IMR-90 (cell line): ENCODE results near the gene KRTDAP. TPM values are rescaled to one million over a fixed set of nuclear protein-coding genes. Genes with fewer than 3 reads are reported as not detected.

Experiments used
- ATAC-seq: fragments of 200-7000 bp; cut with Tn5 transposase; 2 replicates; pipeline ENCODE4 v1.9.1; 2020; ENCODE audit warnings: low read depth, mild to moderate bottlenecking, moderate library complexity
- BruUV-seq: library from RNA; stranded (reverse); fragments of 400-500 nt; replicated peaks from 2 replicates; lab custom pipeline; 2021; lab: Mats Ljungman, UMichigan
- CTCF ChIA-PET: fragments of 300-600 bp; formaldehyde crosslinking; extraction: SDS; loops from one replicate; lab custom pipeline; 2021; ENCODE audit warnings: antibody characterized with exemption; lab: Yijun Ruan, JAX
- POLR2A ChIA-PET: fragments of 300-600 bp; sonication (Branson Sonifier 250); formaldehyde crosslinking; loops from one replicate; lab custom pipeline; 2022; ENCODE audit warnings: antibody characterized with exemption; ENCODE audit not compliant: unreplicated experiment; lab: Charles Lee
- DNase-seq: peaks from one replicate; pipeline ENCODE4 v3.0.0; 2013
- H2AFZ ChIP-seq: replicated peaks from 2 replicates; pipeline ENCODE3; 2013; ENCODE audit warnings: low read length, mild to moderate bottlenecking; ENCODE audit not compliant: poor library complexity
- H2AK5ac ChIP-seq: 2 replicates; pipeline ENCODE4 v1.6.1; 2013; ENCODE audit warnings: low read depth, low read length, inconsistent platforms
- H2AK9ac ChIP-seq: replicated peaks from 2 replicates; pipeline ENCODE3; 2013; ENCODE audit warnings: mild to moderate bottlenecking, low read depth, low read length, moderate library complexity; ENCODE audit not compliant: poor library complexity
- H2BK120ac ChIP-seq: 2 replicates; pipeline ENCODE4 v1.6.1; 2013; ENCODE audit warnings: low read depth, low read length, inconsistent platforms
- H2BK15ac ChIP-seq: 3 replicates; pipeline ENCODE4 v1.6.1; 2013; ENCODE audit warnings: low read depth, low read length, inconsistent platforms
- H2BK20ac ChIP-seq: 2 replicates; pipeline ENCODE4 v1.6.1; 2013; ENCODE audit warnings: low read depth, mild to moderate bottlenecking, inconsistent platforms, low read length, moderate library complexity
- H2BK5ac ChIP-seq: 2 replicates; pipeline ENCODE4 v1.6.1; 2013; ENCODE audit warnings: mild to moderate bottlenecking, low read depth, low read length, inconsistent platforms; ENCODE audit not compliant: poor library complexity, severe bottlenecking
- H3K14ac ChIP-seq: replicated peaks from 2 replicates; pipeline ENCODE4 v1.6.1; 2013; ENCODE audit warnings: low read depth, low read length, inconsistent platforms
- H3K18ac ChIP-seq: 2 replicates; pipeline ENCODE4 v1.6.1; 2013; ENCODE audit warnings: low read depth, low read length, control low read depth
- H3K23ac ChIP-seq: 2 replicates; pipeline ENCODE4 v1.6.1; 2013; ENCODE audit warnings: low read depth, low read length, inconsistent platforms
- H3K27ac ChIP-seq: 2 replicates; pipeline ENCODE4 v1.5.1; 2013; ENCODE audit warnings: mild to moderate bottlenecking, control low read depth, low read length; ENCODE audit not compliant: insufficient read depth
- H3K27me3 ChIP-seq: 2 replicates; pipeline ENCODE4 v1.6.1; 2013; ENCODE audit warnings: low read length; ENCODE audit not compliant: control insufficient read depth, insufficient read depth
- H3K36me3 ChIP-seq: 2 replicates; pipeline ENCODE4 v1.6.1; 2013; ENCODE audit warnings: low read length, mixed read lengths; ENCODE audit not compliant: control insufficient read depth, insufficient read depth
- H3K4ac ChIP-seq: 2 replicates; pipeline ENCODE4 v1.6.1; 2013; ENCODE audit warnings: low read depth, low read length, inconsistent platforms
- H3K4me1 ChIP-seq: 2 replicates; pipeline ENCODE4 v1.6.1; 2013; ENCODE audit warnings: low read length, mixed read lengths; ENCODE audit not compliant: control insufficient read depth, insufficient read depth
- H3K4me2 ChIP-seq: 2 replicates; pipeline ENCODE4 v1.6.1; 2013; ENCODE audit warnings: low read depth, mild to moderate bottlenecking, control low read depth, low read length, moderate library complexity
- H3K4me3 ChIP-seq: 2 replicates; pipeline ENCODE4 v1.5.1; 2013; ENCODE audit warnings: low read depth, mild to moderate bottlenecking, control low read depth, low read length, moderate library complexity; ENCODE audit not compliant: insufficient read depth
- H3K56ac ChIP-seq: 2 replicates; pipeline ENCODE4 v1.6.1; 2013; ENCODE audit warnings: low read length, inconsistent platforms; ENCODE audit not compliant: insufficient read depth; ENCODE audit errors: extremely low read depth
- H3K79me1 ChIP-seq, 2 experiments: 2 replicates each; pipeline ENCODE4 v1.6.1; 2013; ENCODE audit warnings: low read length in 2 of 2, inconsistent platforms in 1 of 2, low read depth in 1 of 2
- H3K9ac ChIP-seq: 2 replicates; pipeline ENCODE4 v1.6.1; 2013; ENCODE audit warnings: low read depth, low read length, control low read depth
- H3K9me1 ChIP-seq: 2 replicates; pipeline ENCODE4 v1.6.1; 2013; ENCODE audit warnings: low read length, inconsistent platforms; ENCODE audit not compliant: insufficient read depth
- H3K9me3 ChIP-seq: 2 replicates; pipeline ENCODE4 v1.6.1; 2013; ENCODE audit warnings: low read length; ENCODE audit not compliant: control insufficient read depth, insufficient read depth
- H4K20me1 ChIP-seq: 2 replicates; pipeline ENCODE4 v1.6.1; 2013; ENCODE audit warnings: low read length, inconsistent platforms; ENCODE audit not compliant: insufficient read depth
- H4K5ac ChIP-seq: 2 replicates; pipeline ENCODE4 v1.6.1; 2013; ENCODE audit warnings: mild to moderate bottlenecking, low read depth, low read length, control low read depth
- H4K8ac ChIP-seq, 2 experiments: 2 replicates each; pipeline ENCODE4 v1.6.1; 2013; ENCODE audit warnings: low read depth in 2 of 2, low read length in 2 of 2, control low read depth in 1 of 2, inconsistent platforms in 1 of 2
- H4K91ac ChIP-seq: 2 replicates; pipeline ENCODE4 v1.6.1; 2013; ENCODE audit warnings: low read depth, low read length, inconsistent platforms; ENCODE audit not compliant: insufficient read depth
- BHLHE40 ChIP-seq: fragments of 150-350 bp; IDR thresholded peaks from 2 replicates; pipeline ENCODE4 v1.6.1; 2016; ENCODE audit warnings: mild to moderate bottlenecking, low read depth, low read length
- CEBPB ChIP-seq: IDR thresholded peaks from 2 replicates; pipeline ENCODE4 v1.6.1; 2012; ENCODE audit warnings: low read depth, low read length, improper control_type of control experiment
- CHD1 ChIP-seq: IDR thresholded peaks from 2 replicates; pipeline ENCODE4 v1.6.1; 2012; ENCODE audit warnings: low read depth, low read length, improper control_type of control experiment
- FOS ChIP-seq: fragments of 150-350 bp; IDR thresholded peaks from 2 replicates; pipeline ENCODE4 v1.6.1; 2016; ENCODE audit warnings: low read depth, low read length
- MAFK ChIP-seq: IDR thresholded peaks from 2 replicates; pipeline ENCODE4 v1.6.1; 2012; ENCODE audit warnings: low read depth, low read length, improper control_type of control experiment
- MXI1 ChIP-seq: IDR thresholded peaks from 2 replicates; pipeline ENCODE4 v1.6.1; 2012; ENCODE audit warnings: low read depth, mild to moderate bottlenecking, low read length, moderate library complexity, borderline replicate concordance
- NFE2L2 ChIP-seq: fragments of 150-350 bp; IDR thresholded peaks from 2 replicates; pipeline ENCODE4 v1.6.1; 2016; ENCODE audit warnings: low read depth, mild to moderate bottlenecking, low read length
- POLR2A ChIP-seq: IDR thresholded peaks from 2 replicates; pipeline ENCODE4 v1.6.1; 2012; ENCODE audit warnings: mild to moderate bottlenecking, low read depth, low read length
- RAD21 ChIP-seq: IDR thresholded peaks from 2 replicates; pipeline ENCODE4 v1.6.1; 2012; ENCODE audit warnings: low read length, improper control_type of control experiment
- RCOR1 ChIP-seq: IDR thresholded peaks from 2 replicates; pipeline ENCODE4 v1.6.1; 2012; ENCODE audit warnings: mild to moderate bottlenecking, low read length, improper control_type of control experiment; ENCODE audit not compliant: insufficient replicate concordance
- RFX5 ChIP-seq: IDR thresholded peaks from 2 replicates; pipeline ENCODE4 v1.8.0; 2012; ENCODE audit warnings: low read depth, mild to moderate bottlenecking, low read length, moderate library complexity
- SMC3 ChIP-seq: fragments of 150-350 bp; IDR thresholded peaks from 2 replicates; pipeline ENCODE4 v1.6.1; 2016; ENCODE audit warnings: low read depth, mild to moderate bottlenecking, antibody characterized with exemption, low read length, moderate library complexity
- WGBS, 2 experiments: methylation state at CpG; one replicate each; pipeline versions ENCODE4 v1.1.5 to v1.1.7; 2013; ENCODE audit warnings: missing lambda C conversion rate in 2 of 2; ENCODE audit not compliant: insufficient read length in 1 of 2; ENCODE audit errors: extremely low coverage in 2 of 2; 5-methylcytosine and 5-hydroxymethylcytosine counted together
- dilution Hi-C: fragments of 300-500 bp; cut with HindIII; formaldehyde crosslinking; loops from one replicate; pipeline ENCODE4 v1.14.3; 2018; ENCODE audit warnings: low sequenced_read_pairs; ENCODE audit not compliant: unreplicated experiment
- in situ Hi-C: fragments of 300-500 bp; cut with MboI; formaldehyde crosslinking; loops from 3 replicates; pipeline ENCODE4 v1.14.3; 2019; ENCODE audit warnings: low sequenced_read_pairs, inconsistent platforms, mixed read lengths
- intact Hi-C: fragments of 100-400 bp; cut with micrococcal nuclease; formaldehyde crosslinking; loops from 2 replicates; pipeline ENCODE4 v1.10.0; 2022
- polyA plus RNA-seq, 3 experiments: library from polyadenylated mRNA; depleted of rRNA; stranded (reverse); fragments of >200 nt; gene quantifications; 2 replicates each; pipeline ENCODE4 v1.2.3, GENCODE V29; 2012; ENCODE audit warnings: low replicate concordance in 1 of 3
- total RNA-seq: library from RNA; depleted of rRNA; stranded (reverse); fragments of >200 nt; gene quantifications from 2 replicates; pipeline ENCODE4 v1.2.3, GENCODE V29; 2012
- TF ChIP-seq, protein P1 (sequence below): fragments of 150-350 bp; IDR thresholded peaks from 2 replicates; pipeline ENCODE4 v1.6.1; 2017; ENCODE audit warnings: mild to moderate bottlenecking, antibody characterized with exemption, low read length, low read depth
- TF ChIP-seq, protein P2 (sequence below): conservative IDR thresholded peaks from 2 replicates; pipeline ENCODE4 v1.5.1; 2012; ENCODE audit warnings: mild to moderate bottlenecking, low read depth, low read length, improper control_type of control experiment
- TF ChIP-seq, protein P3 (sequence below): fragments of 150-350 bp; IDR thresholded peaks from 2 replicates; pipeline ENCODE4 v1.6.1; 2016; ENCODE audit warnings: low read depth, mild to moderate bottlenecking, low read length, moderate library complexity, borderline replicate concordance

KRTDAP gene
- total and polyA plus RNA-seq, 2 of the 4 experiments (the other 2 are of a cell fraction) = not detected

DNA sequence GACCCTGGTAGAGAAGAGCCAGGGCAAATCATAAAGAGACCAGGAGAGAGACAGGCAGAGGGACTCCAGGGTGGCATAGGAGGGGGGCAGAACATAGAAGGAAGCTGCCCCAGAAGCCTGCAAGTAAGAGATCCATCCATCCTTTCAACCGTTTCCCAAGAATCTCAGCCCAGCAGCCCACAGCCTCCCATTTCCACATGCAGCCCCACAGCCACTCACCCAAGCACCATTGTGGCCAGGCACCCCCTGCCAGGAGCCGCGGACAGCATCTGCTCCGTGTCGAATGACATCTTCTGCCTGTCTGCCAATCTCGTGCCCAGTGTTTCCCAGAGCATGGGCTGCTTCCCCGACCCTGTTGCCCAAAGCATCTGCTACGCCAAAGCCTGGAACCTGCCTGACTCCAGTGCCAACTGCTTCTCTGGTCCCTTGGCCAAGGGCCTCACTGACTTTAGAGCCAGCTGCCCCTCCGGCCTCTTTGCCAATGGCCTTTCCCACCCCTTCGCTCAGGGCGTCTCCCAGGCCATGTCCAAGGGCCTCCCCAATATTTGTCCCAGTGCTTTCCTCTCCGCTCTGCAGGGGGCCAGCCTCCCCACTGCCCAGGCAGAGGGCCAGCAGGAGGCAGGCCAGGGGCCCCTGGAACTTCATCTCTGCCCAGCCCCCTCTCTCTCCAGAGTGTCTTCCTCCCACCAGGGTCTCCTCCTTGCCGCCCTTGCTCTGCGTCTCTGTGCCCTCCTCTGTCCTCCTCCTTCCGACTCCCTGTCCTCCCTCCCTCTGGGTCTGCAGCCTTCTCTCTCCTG lies 22.8 kb upstream of the KRTDAP start:
- Histone ChIP-seq H3K27ac (no peak overlapping the region), H3K4me2 (no peak overlapping the region), H4K5ac (no peak overlapping the region), H2AK5ac (no peak overlapping the region), H3K23ac (no peak overlapping the region), H3K4me1 (peaks cover 7% of the 10 kb centered on the region), H3K9ac (no peak overlapping the region), H3K18ac (no peak overlapping the region), H2BK5ac (no peak overlapping the region), H2BK120ac (no peak overlapping the region), H3K14ac (no peak overlapping the region), H4K20me1 (no peaks in the 10 kb centered on the region), H2AFZ (no peak overlapping the region), H2AK9ac (no peak overlapping the region), H3K9me1 (peaks cover 7% of the 10 kb centered on the region), H2BK20ac (no peak overlapping the region), H4K91ac (no peak overlapping the region; the same call in 1 of the 2 replicates), H3K9me3 (no peaks in the 10 kb centered on the region), H3K79me1 (no peaks in the 10 kb centered on the region), H4K8ac (no peak overlapping the region), H2BK15ac (no peak overlapping the region), H3K36me3 (no peaks in the 10 kb centered on the region), H3K4me3 (no peak overlapping the region), H3K4ac (peak overlapping the region; percentile 35; the same call in 1 of the 2 replicates), H3K56ac (no peak overlapping the region), H3K27me3 (peaks cover 43% of the 10 kb centered on the region)
- no peak for DNase-seq
- CTCF ChIA-PET = no interaction called here
- intact Hi-C loops (no loop called here), in situ Hi-C loops (no loop called here), dilution Hi-C loops (no loop called here)
- 46% methylated on average over 8 of the region's 15 CpGs; no CpG with 5 or more reads in 1 of the 2 experiments for WGBS, 2 experiments
- ATAC-seq = no peak
- no TSS peak for BruUV-seq
- POLR2A ChIA-PET = no interaction called here
- TF ChIP-seq, protein P1, sequence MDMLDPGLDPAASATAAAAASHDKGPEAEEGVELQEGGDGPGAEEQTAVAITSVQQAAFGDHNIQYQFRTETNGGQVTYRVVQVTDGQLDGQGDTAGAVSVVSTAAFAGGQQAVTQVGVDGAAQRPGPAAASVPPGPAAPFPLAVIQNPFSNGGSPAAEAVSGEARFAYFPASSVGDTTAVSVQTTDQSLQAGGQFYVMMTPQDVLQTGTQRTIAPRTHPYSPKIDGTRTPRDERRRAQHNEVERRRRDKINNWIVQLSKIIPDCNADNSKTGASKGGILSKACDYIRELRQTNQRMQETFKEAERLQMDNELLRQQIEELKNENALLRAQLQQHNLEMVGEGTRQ = no peak
- TF ChIP-seq SMC3 (no peak), RCOR1 (no peak), MAFK (no peak), CEBPB (no peak), NFE2L2 (no peak), POLR2A (no peak), FOS (no peak), CHD1 (no peak), RAD21 (no peak), MXI1 (no peak), RFX5 (no peak), BHLHE40 (no peak)
- TF ChIP-seq, protein P2, sequence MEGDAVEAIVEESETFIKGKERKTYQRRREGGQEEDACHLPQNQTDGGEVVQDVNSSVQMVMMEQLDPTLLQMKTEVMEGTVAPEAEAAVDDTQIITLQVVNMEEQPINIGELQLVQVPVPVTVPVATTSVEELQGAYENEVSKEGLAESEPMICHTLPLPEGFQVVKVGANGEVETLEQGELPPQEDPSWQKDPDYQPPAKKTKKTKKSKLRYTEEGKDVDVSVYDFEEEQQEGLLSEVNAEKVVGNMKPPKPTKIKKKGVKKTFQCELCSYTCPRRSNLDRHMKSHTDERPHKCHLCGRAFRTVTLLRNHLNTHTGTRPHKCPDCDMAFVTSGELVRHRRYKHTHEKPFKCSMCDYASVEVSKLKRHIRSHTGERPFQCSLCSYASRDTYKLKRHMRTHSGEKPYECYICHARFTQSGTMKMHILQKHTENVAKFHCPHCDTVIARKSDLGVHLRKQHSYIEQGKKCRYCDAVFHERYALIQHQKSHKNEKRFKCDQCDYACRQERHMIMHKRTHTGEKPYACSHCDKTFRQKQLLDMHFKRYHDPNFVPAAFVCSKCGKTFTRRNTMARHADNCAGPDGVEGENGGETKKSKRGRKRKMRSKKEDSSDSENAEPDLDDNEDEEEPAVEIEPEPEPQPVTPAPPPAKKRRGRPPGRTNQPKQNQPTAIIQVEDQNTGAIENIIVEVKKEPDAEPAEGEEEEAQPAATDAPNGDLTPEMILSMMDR = no peak
- TF ChIP-seq, protein P3, sequence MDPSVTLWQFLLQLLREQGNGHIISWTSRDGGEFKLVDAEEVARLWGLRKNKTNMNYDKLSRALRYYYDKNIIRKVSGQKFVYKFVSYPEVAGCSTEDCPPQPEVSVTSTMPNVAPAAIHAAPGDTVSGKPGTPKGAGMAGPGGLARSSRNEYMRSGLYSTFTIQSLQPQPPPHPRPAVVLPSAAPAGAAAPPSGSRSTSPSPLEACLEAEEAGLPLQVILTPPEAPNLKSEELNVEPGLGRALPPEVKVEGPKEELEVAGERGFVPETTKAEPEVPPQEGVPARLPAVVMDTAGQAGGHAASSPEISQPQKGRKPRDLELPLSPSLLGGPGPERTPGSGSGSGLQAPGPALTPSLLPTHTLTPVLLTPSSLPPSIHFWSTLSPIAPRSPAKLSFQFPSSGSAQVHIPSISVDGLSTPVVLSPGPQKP = no peak
